H9 (cell line): ENCODE measurements around the gene EIF1AD. TPM values are rescaled to one million over a fixed set of nuclear protein-coding genes. Genes with fewer than 3 reads are reported as not detected.

Source experiments
- DNase-seq: peaks from one replicate; pipeline ENCODE4 v3.0.0-alpha.2; 2017
- H2AFZ ChIP-seq: one replicate; pipeline ENCODE4 v1.6.1; 2013; ENCODE audit warnings: mild to moderate bottlenecking, low read length, control low read depth, moderate library complexity
- H2AK5ac ChIP-seq: 2 replicates; pipeline ENCODE4 v1.6.1; 2013; ENCODE audit warnings: low read length, control low read depth, mixed read lengths; ENCODE audit not compliant: insufficient read length
- H2BK120ac ChIP-seq: one replicate; pipeline ENCODE4 v1.6.1; 2013; ENCODE audit warnings: low read depth, mild to moderate bottlenecking, low read length, control low read depth, inconsistent platforms; ENCODE audit not compliant: poor library complexity, severe bottlenecking
- H2BK12ac ChIP-seq: 2 replicates; pipeline ENCODE4 v1.6.1; 2013; ENCODE audit warnings: low read length, control low read depth, mixed read lengths, low read depth; ENCODE audit not compliant: insufficient read length
- H2BK15ac ChIP-seq: 2 replicates; pipeline ENCODE4 v1.6.1; 2013; ENCODE audit warnings: low read depth, low read length, control low read depth
- H2BK20ac ChIP-seq: one replicate; pipeline ENCODE4 v1.6.1; 2013; ENCODE audit warnings: low read depth, mild to moderate bottlenecking, low read length, control low read depth, inconsistent platforms; ENCODE audit not compliant: poor library complexity, severe bottlenecking
- H2BK5ac ChIP-seq: 2 replicates; pipeline ENCODE4 v1.6.1; 2013; ENCODE audit warnings: low read length, control low read depth, mixed read lengths; ENCODE audit not compliant: insufficient read length
- H3K14ac ChIP-seq: 2 replicates; pipeline ENCODE4 v1.6.1; 2013; ENCODE audit warnings: low read length, control low read depth; ENCODE audit not compliant: insufficient read depth
- H3K18ac ChIP-seq: 2 replicates; pipeline ENCODE4 v1.6.1; 2013; ENCODE audit warnings: low read depth, mild to moderate bottlenecking, mixed read lengths, low read length, control low read depth; ENCODE audit not compliant: insufficient read length
- H3K23ac ChIP-seq: 2 replicates; pipeline ENCODE4 v1.6.1; 2013; ENCODE audit warnings: low read length, control low read depth, mixed read lengths, low read depth; ENCODE audit not compliant: insufficient read length
- H3K23me2 ChIP-seq: 2 replicates; pipeline ENCODE4 v1.6.1; 2013; ENCODE audit warnings: low read depth, mild to moderate bottlenecking, mixed read lengths, low read length, control low read depth; ENCODE audit not compliant: insufficient read length, poor library complexity, severe bottlenecking
- H3K27ac ChIP-seq: 2 replicates; pipeline ENCODE4 v1.5.1; 2013; ENCODE audit warnings: low read length, control low read depth, mixed read lengths, low read depth; ENCODE audit not compliant: insufficient read length
- H3K27me3 ChIP-seq: 2 replicates; pipeline ENCODE4 v1.6.1; 2013; ENCODE audit warnings: low read length, control low read depth, inconsistent platforms; ENCODE audit not compliant: insufficient read depth
- H3K4ac ChIP-seq: 2 replicates; pipeline ENCODE4 v1.6.1; 2013; ENCODE audit warnings: low read depth, mild to moderate bottlenecking, control low read depth, inconsistent platforms, low read length, moderate library complexity
- H3K4me1 ChIP-seq: 2 replicates; pipeline ENCODE4 v1.6.1; 2013; ENCODE audit warnings: low read length, control low read depth, inconsistent platforms; ENCODE audit not compliant: insufficient read depth
- H3K4me2 ChIP-seq: 2 replicates; pipeline ENCODE4 v1.6.1; 2013; ENCODE audit warnings: low read length, control low read depth, mixed read lengths; ENCODE audit not compliant: insufficient read length, insufficient read depth
- H3K56ac ChIP-seq: 2 replicates; pipeline ENCODE4 v1.6.1; 2013; ENCODE audit warnings: low read depth, mild to moderate bottlenecking, mixed read lengths, low read length, control low read depth; ENCODE audit not compliant: insufficient read length
- H3K79me1 ChIP-seq: 2 replicates; pipeline ENCODE4 v1.6.1; 2013; ENCODE audit warnings: low read depth, mild to moderate bottlenecking, moderate library complexity, low read length, control low read depth, inconsistent platforms; ENCODE audit not compliant: insufficient read depth, poor library complexity, severe bottlenecking
- H3K79me2 ChIP-seq: 2 replicates; pipeline ENCODE4 v1.6.1; 2013; ENCODE audit warnings: low read length, control low read depth, inconsistent platforms; ENCODE audit not compliant: insufficient read depth
- H3K9ac ChIP-seq: 2 replicates; pipeline ENCODE4 v1.6.1; 2013; ENCODE audit warnings: low read length, control low read depth, mixed read lengths; ENCODE audit not compliant: insufficient read length; ENCODE audit errors: extremely low read depth
- H3K9me3 ChIP-seq: one replicate; pipeline ENCODE4 v1.6.1; 2013; ENCODE audit warnings: low read depth, low read length, inconsistent platforms; ENCODE audit not compliant: control insufficient read depth
- H3T11ph ChIP-seq: one replicate; pipeline ENCODE4 v1.6.1; 2013; ENCODE audit warnings: mild to moderate bottlenecking, low read length, control low read depth, inconsistent platforms
- H4K20me1 ChIP-seq: one replicate; pipeline ENCODE4 v1.6.1; 2013; ENCODE audit not compliant: control insufficient read depth, insufficient read length, insufficient read depth
- H4K5ac ChIP-seq: 2 replicates; pipeline ENCODE4 v1.6.1; 2013; ENCODE audit warnings: low read depth, mild to moderate bottlenecking, mixed read lengths, low read length, control low read depth; ENCODE audit not compliant: insufficient read length
- H4K8ac ChIP-seq: replicated peaks from 2 replicates; pipeline ENCODE4 v1.6.1; 2013; ENCODE audit warnings: low read length, control low read depth, mixed read lengths, low read depth; ENCODE audit not compliant: insufficient read length
- H4K91ac ChIP-seq: 2 replicates; pipeline ENCODE4 v1.6.1; 2013; ENCODE audit warnings: low read depth, mild to moderate bottlenecking, moderate library complexity, mixed read lengths, low read length, control low read depth; ENCODE audit not compliant: insufficient read length
- H3K27ac Mint-ChIP-seq, 3 experiments: 2 replicates in 2 of 3; 3 replicates in 1 of 3; pipeline ENCODE4 v1.8.0; 2020 to 2021; ENCODE audit warnings: mixed read lengths in 3 of 3, mild to moderate bottlenecking in 1 of 3, moderate library complexity in 1 of 3
- H3K27me3 Mint-ChIP-seq: 2 replicates; pipeline ENCODE4 v1.8.0; 2021; ENCODE audit warnings: low read depth, mild to moderate bottlenecking, moderate library complexity, mixed read lengths
- H3K36me3 Mint-ChIP-seq, 3 experiments: 2 replicates in 2 of 3; 3 replicates in 1 of 3; pipeline ENCODE4 v1.8.0; 2020 to 2021; ENCODE audit warnings: low read depth in 3 of 3, mixed read lengths in 3 of 3; ENCODE audit not compliant: insufficient read depth in 1 of 3
- H3K4me1 Mint-ChIP-seq, 2 experiments: 2 replicates each; pipeline ENCODE4 v1.8.0; 2020; ENCODE audit warnings: mixed read lengths in 2 of 2
- H3K4me3 Mint-ChIP-seq, 2 experiments: 2 replicates in 1 of 2; 3 replicates in 1 of 2; pipeline ENCODE4 v1.8.0; 2020 to 2021; ENCODE audit warnings: mild to moderate bottlenecking in 2 of 2, mixed read lengths in 2 of 2, moderate library complexity in 1 of 2
- H3K9me3 Mint-ChIP-seq, 2 experiments: 2 replicates in 1 of 2; 3 replicates in 1 of 2; pipeline ENCODE4 v1.8.0; 2020; ENCODE audit warnings: mild to moderate bottlenecking in 2 of 2, mixed read lengths in 2 of 2, moderate library complexity in 1 of 2
- WGBS: extraction: QIAGEN DNeasy Blood & Tissue Kit; methylation state at CpG from one replicate; pipeline ENCODE4 v1.1.7; 2013; ENCODE audit warnings: missing lambda C conversion rate, low lambda C conversion rate, mixed read lengths; ENCODE audit not compliant: insufficient read length; ENCODE audit errors: extremely low coverage; 5-methylcytosine and 5-hydroxymethylcytosine counted together
- total RNA-seq: library from RNA; stranded (reverse); gene quantifications from 2 replicates; pipeline ENCODE4 v1.2.1, GENCODE V29; 2021
- TF ChIP-seq, protein P1 (sequence below): fragments of 200-600 bp; sonication (generic); conservative IDR thresholded peaks from 3 replicates; pipeline ENCODE4 v1.8.0; 2021; ENCODE audit warnings: antibody characterized with exemption, mild to moderate bottlenecking

EIF1AD gene
- total RNA-seq, 1 experiment from 2014 or later = 46.7 TPM

DNA sequence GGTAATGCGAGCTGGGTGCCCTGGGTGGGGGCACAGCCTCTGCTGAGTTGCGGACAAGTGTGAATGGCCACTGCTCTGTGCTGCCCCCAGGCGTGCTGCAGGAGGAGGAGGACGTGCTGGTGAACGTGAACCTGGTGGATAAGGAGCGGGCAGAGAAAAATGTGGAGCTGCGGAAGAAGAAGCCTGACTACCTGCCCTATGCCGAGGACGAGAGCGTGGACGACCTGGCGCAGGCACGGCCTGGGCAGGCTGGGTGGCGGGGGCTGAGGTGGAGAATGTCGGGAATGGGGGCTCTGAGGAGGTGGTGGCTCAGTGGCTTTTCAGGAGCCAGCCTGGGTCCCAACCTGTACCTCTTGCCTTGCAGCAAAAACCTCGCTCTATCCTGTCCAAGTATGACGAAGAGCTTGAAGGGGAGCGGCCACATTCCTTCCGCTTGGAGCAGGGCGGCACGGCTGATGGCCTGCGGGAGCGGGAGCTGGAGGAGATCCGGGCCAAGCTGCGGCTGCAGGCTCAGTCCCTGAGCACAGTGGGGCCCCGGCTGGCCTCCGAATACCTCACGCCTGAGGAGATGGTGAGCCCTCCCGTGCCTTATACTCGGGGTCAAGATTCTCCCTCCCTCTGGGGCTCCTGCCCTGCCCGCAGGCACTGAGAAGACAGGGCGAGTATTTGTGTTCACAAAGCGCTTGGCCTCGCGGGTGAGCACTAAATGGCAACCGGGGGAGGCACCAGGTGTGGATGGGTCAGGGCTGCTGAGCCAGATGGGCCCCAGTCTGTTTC lies 35.8 kb downstream of the EIF1AD start:
- Histone ChIP-seq H3K27me3 (no peaks in the 10 kb centered on the region), H3K56ac (no peak overlapping the region), H3K27ac (no peak overlapping the region), H2BK20ac (no peak overlapping the region), H4K5ac (no peak overlapping the region), H3K79me1 (peaks cover 5% of the 10 kb centered on the region), H3K4me1 (peaks cover 3% of the 10 kb centered on the region; the same call in 1 of the 2 replicates), H3K14ac (no peak overlapping the region; the same call in 1 of the 2 replicates), H3K4me2 (no peak overlapping the region), H4K20me1 (no peaks in the 10 kb centered on the region), H3K23me2 (peaks cover under 1% of the 10 kb centered on the region), H2BK5ac (no peak overlapping the region), H3K9ac (no peak overlapping the region), H2BK120ac (no peak overlapping the region), H2AK5ac (no peak overlapping the region), H3K9me3 (no peaks in the 10 kb centered on the region), H3K23ac (no peak overlapping the region), H3T11ph (no peak overlapping the region), H3K79me2 (peaks cover 10% of the 10 kb centered on the region; the same call in 1 of the 2 replicates), H2BK15ac (no peak overlapping the region), H3K4ac (no peak overlapping the region), H3K18ac (no peak overlapping the region), H4K91ac (no peak overlapping the region), H2AFZ (no peak overlapping the region), H4K8ac (no peak overlapping the region), H2BK12ac (no peak overlapping the region)
- Mint-ChIP-seq H3K4me1 (peaks cover 17% of the 10 kb centered on the region in 2 experiments), H3K9me3 (no peaks in the 10 kb centered on the region; a peak in 1 of 5 replicates), H3K27ac (no peak overlapping the region; a peak in 1 of 7 replicates), H3K27me3 (no peaks in the 10 kb centered on the region), H3K36me3 (peaks cover 46 to 72% (median 69%) of the 10 kb centered on the region in 3 experiments), H3K4me3 (peak overlapping the region in 1 of 2 experiments; percentile 58; a peak in 2 of 5 replicates)
- DNase-seq = no peak
- TF ChIP-seq, protein P1, sequence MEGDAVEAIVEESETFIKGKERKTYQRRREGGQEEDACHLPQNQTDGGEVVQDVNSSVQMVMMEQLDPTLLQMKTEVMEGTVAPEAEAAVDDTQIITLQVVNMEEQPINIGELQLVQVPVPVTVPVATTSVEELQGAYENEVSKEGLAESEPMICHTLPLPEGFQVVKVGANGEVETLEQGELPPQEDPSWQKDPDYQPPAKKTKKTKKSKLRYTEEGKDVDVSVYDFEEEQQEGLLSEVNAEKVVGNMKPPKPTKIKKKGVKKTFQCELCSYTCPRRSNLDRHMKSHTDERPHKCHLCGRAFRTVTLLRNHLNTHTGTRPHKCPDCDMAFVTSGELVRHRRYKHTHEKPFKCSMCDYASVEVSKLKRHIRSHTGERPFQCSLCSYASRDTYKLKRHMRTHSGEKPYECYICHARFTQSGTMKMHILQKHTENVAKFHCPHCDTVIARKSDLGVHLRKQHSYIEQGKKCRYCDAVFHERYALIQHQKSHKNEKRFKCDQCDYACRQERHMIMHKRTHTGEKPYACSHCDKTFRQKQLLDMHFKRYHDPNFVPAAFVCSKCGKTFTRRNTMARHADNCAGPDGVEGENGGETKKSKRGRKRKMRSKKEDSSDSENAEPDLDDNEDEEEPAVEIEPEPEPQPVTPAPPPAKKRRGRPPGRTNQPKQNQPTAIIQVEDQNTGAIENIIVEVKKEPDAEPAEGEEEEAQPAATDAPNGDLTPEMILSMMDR = no peak
- no CpG with 5 or more reads among the region's 36 CpGs for WGBS
